Liver (tissue), 9 donors: ENCODE data around the gene UQCC3. TPM values are rescaled to one million over a fixed set of nuclear protein-coding genes. Genes with fewer than 3 reads are reported as not detected.

Source experiments
- DNase-seq: peaks from one replicate; pipeline ENCODE4 v3.0.0-alpha.2; 2017; ENCODE audit warnings: low spot score
- H3K27ac ChIP-seq, 2 donors: one replicate each; pipeline ENCODE4 v1.7.0; 2013; ENCODE audit warnings: inconsistent platforms in 2 of 2, low read length in 2 of 2, control low read depth in 1 of 2, low read depth in 1 of 2, mild to moderate bottlenecking in 1 of 2
- H3K27me3 ChIP-seq, 4 donors: one replicate each; pipeline versions ENCODE4 v1.6.1 to v1.7.0; 2013; ENCODE audit warnings: low read length in 3 of 4, inconsistent platforms in 1 of 4, mild to moderate bottlenecking in 1 of 4, moderate library complexity in 1 of 4; ENCODE audit not compliant: control insufficient read depth in 4 of 4, insufficient read depth in 4 of 4
- H3K36me3 ChIP-seq, 4 donors: one replicate each; pipeline versions ENCODE4 v1.6.1 to v1.7.0; 2013; ENCODE audit warnings: low read length in 3 of 4, mild to moderate bottlenecking in 3 of 4, low read depth in 1 of 4, moderate library complexity in 1 of 4; ENCODE audit not compliant: control insufficient read depth in 4 of 4, insufficient read depth in 3 of 4
- H3K4me1 ChIP-seq, 4 donors: one replicate each; pipeline versions ENCODE4 v1.6.1 to v1.7.0; 2013; ENCODE audit warnings: low read length in 3 of 4, mild to moderate bottlenecking in 3 of 4, moderate library complexity in 1 of 4; ENCODE audit not compliant: control insufficient read depth in 4 of 4, insufficient read depth in 4 of 4
- H3K4me3 ChIP-seq, 3 donors: one replicate each; pipeline versions ENCODE4 v1.6.1 to v1.7.0; 2013; ENCODE audit warnings: low read length in 3 of 3, control low read depth in 1 of 3, low read depth in 1 of 3, mild to moderate bottlenecking in 1 of 3
- H3K9ac ChIP-seq, 2 donors: one replicate each; pipeline ENCODE4 v1.7.0; 2013; ENCODE audit warnings: low read length in 2 of 2, mild to moderate bottlenecking in 2 of 2, moderate library complexity in 2 of 2, control low read depth in 1 of 2, low read depth in 1 of 2
- H3K9me3 ChIP-seq, 4 donors: one replicate each; pipeline versions ENCODE4 v1.6.1 to v1.7.0; 2013; ENCODE audit warnings: low read length in 3 of 4; ENCODE audit not compliant: control insufficient read depth in 4 of 4
- CTCF ChIP-seq: fragments of 150-350 bp; IDR thresholded peaks from 2 replicates; pipeline ENCODE4 v1.5.1; 2017; ENCODE audit warnings: improper control_type of control experiment, low read depth, low read length; ENCODE audit not compliant: missing input control
- GABPA ChIP-seq, 2 donors: IDR thresholded peaks in 1 of 2; conservative IDR thresholded peaks in 1 of 2; 2 replicates each; pipeline ENCODE4 v1.6.1; 2016; ENCODE audit warnings: antibody characterized with exemption in 2 of 2, mild to moderate bottlenecking in 1 of 2, moderate library complexity in 1 of 2
- HNF4A ChIP-seq, 2 donors: conservative IDR thresholded peaks; 2 replicates each; pipeline ENCODE4 v1.6.1; 2016; ENCODE audit warnings: antibody characterized with exemption in 2 of 2, mild to moderate bottlenecking in 2 of 2
- HNF4G ChIP-seq: IDR thresholded peaks from 2 replicates; pipeline ENCODE4 v1.6.1; 2016; ENCODE audit warnings: antibody characterized with exemption
- NR2F2 ChIP-seq: IDR thresholded peaks from 2 replicates; pipeline ENCODE4 v1.6.1; 2016; ENCODE audit warnings: antibody characterized with exemption
- RAD21 ChIP-seq, 2 donors: IDR thresholded peaks; 2 replicates each; pipeline ENCODE4 v1.6.1; 2016; ENCODE audit warnings: antibody characterized with exemption in 2 of 2, mild to moderate bottlenecking in 2 of 2
- SP1 ChIP-seq: IDR thresholded peaks from 2 replicates; pipeline ENCODE4 v1.6.1; 2018; ENCODE audit warnings: antibody characterized with exemption, mild to moderate bottlenecking
- YY1 ChIP-seq: IDR thresholded peaks from 2 replicates; pipeline ENCODE4 v1.6.1; 2016; ENCODE audit warnings: antibody characterized with exemption, mild to moderate bottlenecking
- WGBS: extraction: QIAGEN DNeasy Blood & Tissue Kit; methylation state at CpG from one replicate; pipeline ENCODE4 v1.1.7; 2013; 5-methylcytosine and 5-hydroxymethylcytosine counted together
- polyA plus RNA-seq, 2 donors: library from polyadenylated mRNA; stranded (reverse) in 1 of 2; unstranded in 1 of 2; fragments of 200-250 nt in 1 of 2; fragments of >200 nt in 1 of 2; fragmentation: Nextera tagmentation in 1 of 2; extraction: Ambion mirVana in 1 of 2; gene quantifications; one replicate each; pipeline versions ENCODE4 v1.2.1 to v1.2.3, GENCODE V29; 2013 to 2015
- total RNA-seq, 2 donors: library from RNA; depleted of rRNA; stranded (reverse); fragments of >200 nt; gene quantifications; one replicate each; pipeline ENCODE4 v1.2.3, GENCODE V29; 2014
- TF ChIP-seq, protein P1 (sequence below): IDR thresholded peaks from 2 replicates; pipeline ENCODE4 v1.6.1; 2016; ENCODE audit warnings: antibody characterized with exemption, mild to moderate bottlenecking
- TF ChIP-seq, protein P2 (sequence below): IDR thresholded peaks from 2 replicates; pipeline ENCODE4 v1.6.1; 2016; ENCODE audit warnings: antibody characterized with exemption
- TF ChIP-seq, protein P3 (sequence below): IDR thresholded peaks from 2 replicates; pipeline ENCODE4 v1.6.1; 2016; ENCODE audit warnings: antibody characterized with exemption
- TF ChIP-seq, protein P4 (sequence below): IDR thresholded peaks from 2 replicates; pipeline ENCODE4 v1.6.1; 2016; ENCODE audit warnings: antibody characterized with exemption
- donor health status: healthy.
- donor health status: healthy.
- donor health status: healthy.
- donor health status: healthy.
- donor health status: healthy.

Gene UQCC3
- total and polyA plus RNA-seq, 4 donors: 2.9 to 12.2 (median 6.6) TPM

- TF ChIP-seq GABPA (IDR thresholded peaks at IDR 0.05 in 1 of 2, conservative IDR thresholded peaks at IDR 0.05 in 1 of 2): no peak
- no peak for TF ChIP-seq HNF4G
- TF ChIP-seq, protein P1, sequence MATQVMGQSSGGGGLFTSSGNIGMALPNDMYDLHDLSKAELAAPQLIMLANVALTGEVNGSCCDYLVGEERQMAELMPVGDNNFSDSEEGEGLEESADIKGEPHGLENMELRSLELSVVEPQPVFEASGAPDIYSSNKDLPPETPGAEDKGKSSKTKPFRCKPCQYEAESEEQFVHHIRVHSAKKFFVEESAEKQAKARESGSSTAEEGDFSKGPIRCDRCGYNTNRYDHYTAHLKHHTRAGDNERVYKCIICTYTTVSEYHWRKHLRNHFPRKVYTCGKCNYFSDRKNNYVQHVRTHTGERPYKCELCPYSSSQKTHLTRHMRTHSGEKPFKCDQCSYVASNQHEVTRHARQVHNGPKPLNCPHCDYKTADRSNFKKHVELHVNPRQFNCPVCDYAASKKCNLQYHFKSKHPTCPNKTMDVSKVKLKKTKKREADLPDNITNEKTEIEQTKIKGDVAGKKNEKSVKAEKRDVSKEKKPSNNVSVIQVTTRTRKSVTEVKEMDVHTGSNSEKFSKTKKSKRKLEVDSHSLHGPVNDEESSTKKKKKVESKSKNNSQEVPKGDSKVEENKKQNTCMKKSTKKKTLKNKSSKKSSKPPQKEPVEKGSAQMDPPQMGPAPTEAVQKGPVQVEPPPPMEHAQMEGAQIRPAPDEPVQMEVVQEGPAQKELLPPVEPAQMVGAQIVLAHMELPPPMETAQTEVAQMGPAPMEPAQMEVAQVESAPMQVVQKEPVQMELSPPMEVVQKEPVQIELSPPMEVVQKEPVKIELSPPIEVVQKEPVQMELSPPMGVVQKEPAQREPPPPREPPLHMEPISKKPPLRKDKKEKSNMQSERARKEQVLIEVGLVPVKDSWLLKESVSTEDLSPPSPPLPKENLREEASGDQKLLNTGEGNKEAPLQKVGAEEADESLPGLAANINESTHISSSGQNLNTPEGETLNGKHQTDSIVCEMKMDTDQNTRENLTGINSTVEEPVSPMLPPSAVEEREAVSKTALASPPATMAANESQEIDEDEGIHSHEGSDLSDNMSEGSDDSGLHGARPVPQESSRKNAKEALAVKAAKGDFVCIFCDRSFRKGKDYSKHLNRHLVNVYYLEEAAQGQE: no peak
- no peak for TF ChIP-seq SP1
- no peak for TF ChIP-seq CTCF
- TF ChIP-seq YY1: no peak
- H3K4me1 ChIP-seq: peaks cover 4 to 45% (median 39%) of the 10 kb centered on the region in 4 donors
- WGBS: 88% methylated on average over 15 of the region's 15 CpGs
Measured at GRCh38 chr11:62677714-62678113, 6.2 kb downstream of the UQCC3 start.

GRCh38 chr11:62678433-62678769 lies 6.9 kb downstream of the UQCC3 start:
- Histone ChIP-seq H3K9ac (peak overlapping the region; percentile 53 to 91), H3K27me3 (no peaks in the 10 kb centered on the region), H3K4me3 (peak overlapping the region; percentile 87 to 96 (median 90)), H3K36me3 (peaks cover 0 to 6% (median 3%) of the 10 kb centered on the region in 4 donors), H3K9me3 (no peaks in the 10 kb centered on the region), H3K27ac (peak overlapping the region; percentile 64 to 81), H3K4me1 (peaks cover 2 to 38% (median 32%) of the 10 kb centered on the region in 4 donors)
- DNase-seq: no peak
- 4% methylated on average over 16 of the region's 16 CpGs for WGBS
- TF ChIP-seq, protein P2, sequence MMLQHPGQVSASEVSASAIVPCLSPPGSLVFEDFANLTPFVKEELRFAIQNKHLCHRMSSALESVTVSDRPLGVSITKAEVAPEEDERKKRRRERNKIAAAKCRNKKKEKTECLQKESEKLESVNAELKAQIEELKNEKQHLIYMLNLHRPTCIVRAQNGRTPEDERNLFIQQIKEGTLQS: no peak

More at GRCh38 chr11:62677714-62678113, 6.2 kb downstream of the UQCC3 start:
- Histone ChIP-seq H3K27me3 (no peaks in the 10 kb centered on the region), H3K36me3 (peaks cover 0 to 6% (median 3%) of the 10 kb centered on the region in 4 donors), H3K4me3 (no peak overlapping the region), H3K9ac (peak overlapping the region in 1 of 2 donors; percentile 64), H3K9me3 (no peaks in the 10 kb centered on the region), H3K27ac (no peak overlapping the region)
- DNase-seq: no peak

DNA sequence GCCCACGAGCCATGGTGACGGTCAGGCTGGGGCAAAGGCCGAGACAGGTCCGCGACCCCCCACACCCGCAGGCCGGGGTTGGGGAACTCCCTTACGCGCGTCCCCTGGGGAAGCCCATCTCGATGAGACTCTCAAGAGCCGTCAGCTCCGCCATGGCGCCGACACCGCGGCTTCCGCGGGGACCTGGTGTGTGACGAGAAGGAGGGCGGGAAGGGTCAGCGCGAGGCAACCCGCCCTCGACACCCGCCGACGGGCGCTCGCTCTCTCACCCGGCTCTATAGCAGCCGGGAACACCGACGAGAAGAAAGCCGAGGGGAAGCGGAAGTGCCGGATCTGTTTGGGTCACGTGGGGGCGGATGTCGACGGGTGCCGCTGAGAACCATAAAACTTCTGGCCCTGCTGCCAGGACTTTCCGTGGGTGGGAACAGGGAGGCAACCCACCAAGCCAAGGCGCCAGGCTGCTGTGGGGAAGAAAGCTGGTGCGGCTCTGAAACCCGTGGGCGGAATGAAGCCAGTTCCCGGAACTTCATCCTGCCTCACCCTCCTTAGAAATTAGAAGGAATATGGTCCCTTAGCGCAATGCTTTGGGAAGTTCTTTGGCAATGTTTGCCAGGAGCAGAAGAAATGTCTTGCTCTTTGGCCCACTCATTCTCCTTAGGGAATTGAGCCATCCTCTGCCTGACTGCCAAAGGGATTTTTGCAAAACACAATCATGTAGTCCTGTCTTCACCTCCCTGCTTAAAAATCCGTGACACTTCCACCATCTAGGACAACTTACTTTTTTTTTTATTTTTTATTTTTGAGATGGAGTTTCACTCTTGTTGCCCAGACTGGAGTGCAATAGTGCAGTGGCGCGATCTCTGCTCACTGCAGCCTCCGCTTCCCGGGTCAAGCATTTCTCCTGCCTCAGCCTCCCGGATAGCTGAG lies 7.6 kb downstream of the UQCC3 start, which contains the start of gene UBXN1:
Gene UBXN1 (minus strand): TSS at position 304 of the 927 bp plus-strand sequence. CDS start 150 bp downstream, at position 154.
- Histone ChIP-seq H3K27ac (peak within 1 kb of the TSS; percentile 64 to 81), H3K27me3 (no peaks in the 10 kb centered on the region), H3K4me1 (peaks cover 0 to 36% (median 30%) of the 10 kb centered on the region in 4 donors), H3K36me3 (peaks cover 0 to 5% (median 2%) of the 10 kb centered on the region in 4 donors), H3K4me3 (peak within 1 kb of the TSS; percentile 87 to 96 (median 90)), H3K9me3 (no peaks in the 10 kb centered on the region), H3K9ac (peak within 1 kb of the TSS; percentile 53 to 91)
- WGBS: 8% methylated on average over 55 of the region's 55 CpGs
- DNase-seq: peak; percentile 87
- TF ChIP-seq HNF4A (conservative IDR thresholded peaks at IDR 0.05) (peak in 1 of 2 donors; percentile 4), NR2F2 (peak; percentile 14), YY1 (peak; percentile 87), RAD21 (IDR thresholded peaks at IDR 0.05) (peak; percentile 29 to 50)
- TF ChIP-seq, protein P3, sequence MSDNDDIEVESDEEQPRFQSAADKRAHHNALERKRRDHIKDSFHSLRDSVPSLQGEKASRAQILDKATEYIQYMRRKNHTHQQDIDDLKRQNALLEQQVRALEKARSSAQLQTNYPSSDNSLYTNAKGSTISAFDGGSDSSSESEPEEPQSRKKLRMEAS: peak; percentile 79
- TF ChIP-seq, protein P1: peak; percentile 52
- TF ChIP-seq, protein P2: no peak
- TF ChIP-seq, protein P4, sequence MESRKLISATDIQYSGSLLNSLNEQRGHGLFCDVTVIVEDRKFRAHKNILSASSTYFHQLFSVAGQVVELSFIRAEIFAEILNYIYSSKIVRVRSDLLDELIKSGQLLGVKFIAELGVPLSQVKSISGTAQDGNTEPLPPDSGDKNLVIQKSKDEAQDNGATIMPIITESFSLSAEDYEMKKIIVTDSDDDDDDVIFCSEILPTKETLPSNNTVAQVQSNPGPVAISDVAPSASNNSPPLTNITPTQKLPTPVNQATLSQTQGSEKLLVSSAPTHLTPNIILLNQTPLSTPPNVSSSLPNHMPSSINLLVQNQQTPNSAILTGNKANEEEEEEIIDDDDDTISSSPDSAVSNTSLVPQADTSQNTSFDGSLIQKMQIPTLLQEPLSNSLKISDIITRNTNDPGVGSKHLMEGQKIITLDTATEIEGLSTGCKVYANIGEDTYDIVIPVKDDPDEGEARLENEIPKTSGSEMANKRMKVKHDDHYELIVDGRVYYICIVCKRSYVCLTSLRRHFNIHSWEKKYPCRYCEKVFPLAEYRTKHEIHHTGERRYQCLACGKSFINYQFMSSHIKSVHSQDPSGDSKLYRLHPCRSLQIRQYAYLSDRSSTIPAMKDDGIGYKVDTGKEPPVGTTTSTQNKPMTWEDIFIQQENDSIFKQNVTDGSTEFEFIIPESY: peak; percentile 94
